Inflammatory macrophage treated with lipopolysaccharide for 4 hours (primary cell): ENCODE measurements around the gene NPDC1.
A peak's percentile ranks its signal among the peaks of the same experiment; 100 is the strongest.
"Not testable (repeated sequence)": the region's sequence is repeated elsewhere in the genome, so short reads cannot be mapped to it uniquely, and the experiment has no call there.

Experiments
- DNase-seq: peaks from one replicate; pipeline ENCODE4 v3.0.0-alpha.2; 2020

NPDC1 gene

DNA sequence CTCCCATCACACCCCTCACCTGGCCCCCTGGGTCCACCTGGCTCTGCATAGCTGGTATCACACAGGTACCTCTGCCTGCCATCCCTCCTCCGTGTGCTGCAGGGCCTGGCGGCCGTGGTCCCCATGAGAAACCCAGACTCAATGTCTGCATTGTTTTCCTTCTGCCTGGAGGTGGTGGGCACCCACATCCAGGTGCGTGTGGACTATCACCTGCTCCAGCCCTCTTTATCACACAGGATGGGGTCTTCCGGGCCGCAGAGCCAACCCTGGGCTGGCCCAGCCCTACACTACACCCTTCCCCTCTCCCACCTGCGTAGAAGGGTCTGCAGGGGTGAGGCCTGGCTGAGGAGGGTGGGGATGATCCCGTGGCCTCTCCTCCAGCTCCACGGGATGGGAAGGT is 7.1 kb downstream of the NPDC1 start:
- DNase-seq: no peak

DNA sequence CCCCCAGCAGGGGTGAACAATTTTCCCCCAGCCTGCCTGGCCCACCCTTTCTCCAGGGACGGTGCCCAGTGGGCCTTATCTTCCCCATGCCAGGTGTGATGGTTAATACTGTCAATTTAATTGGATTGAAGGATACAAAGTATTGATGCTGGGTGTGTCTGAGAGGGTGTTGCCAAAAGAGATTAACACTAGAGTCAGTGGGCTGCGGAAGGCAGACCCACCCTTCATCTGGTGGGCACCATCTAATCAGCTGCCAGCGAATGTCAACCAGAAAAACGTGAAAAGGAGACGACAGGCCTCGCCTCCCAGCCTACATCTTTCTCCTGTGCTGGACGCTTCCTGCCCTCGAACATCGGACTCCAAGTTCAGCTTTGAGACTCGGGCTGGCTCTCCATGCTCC is 8.5 kb downstream of the NPDC1 start:
- no peak for DNase-seq

DNA sequence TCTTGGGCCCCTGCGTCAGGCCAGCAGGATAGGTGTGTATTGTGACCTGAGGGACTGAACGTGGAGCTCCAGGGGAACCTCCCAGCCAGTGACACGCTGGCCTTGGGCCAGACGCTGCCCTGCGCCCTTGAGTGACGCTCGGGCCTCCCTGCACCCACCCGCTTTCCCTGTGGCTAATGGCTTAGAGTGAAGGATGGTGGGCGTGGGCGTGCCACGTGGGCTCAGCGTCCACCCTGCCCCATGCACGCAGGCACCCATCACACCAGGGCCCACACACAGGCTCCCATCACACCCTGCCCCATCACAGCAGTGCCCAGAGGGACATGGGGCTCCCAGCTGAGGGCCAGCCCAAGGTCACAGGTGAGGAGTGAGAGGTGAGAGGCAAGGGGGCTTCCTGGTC is 8.9 kb downstream of the NPDC1 start:
- DNase-seq: no peak

DNA sequence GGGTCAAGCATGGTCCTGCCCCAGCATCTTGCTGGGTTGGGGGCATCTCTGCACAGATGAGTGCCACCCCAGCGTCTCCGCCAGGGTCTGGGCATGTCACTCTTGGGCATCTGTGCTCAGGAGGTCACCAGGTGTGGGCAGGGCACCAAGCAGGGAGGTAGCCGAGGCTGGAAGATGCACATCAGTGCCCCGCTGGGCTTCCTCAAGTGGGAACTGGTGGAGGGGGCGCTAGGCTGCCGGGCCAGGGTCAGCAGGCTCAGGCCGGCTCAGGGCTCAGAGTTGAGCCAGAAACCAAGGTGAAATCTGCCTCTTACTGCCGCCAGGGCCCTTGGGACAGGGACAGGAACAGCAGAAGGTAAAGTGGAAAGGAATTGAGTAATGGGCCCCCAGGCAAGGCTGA is 10.0 kb downstream of the NPDC1 start:
- DNase-seq: no peak

DNA sequence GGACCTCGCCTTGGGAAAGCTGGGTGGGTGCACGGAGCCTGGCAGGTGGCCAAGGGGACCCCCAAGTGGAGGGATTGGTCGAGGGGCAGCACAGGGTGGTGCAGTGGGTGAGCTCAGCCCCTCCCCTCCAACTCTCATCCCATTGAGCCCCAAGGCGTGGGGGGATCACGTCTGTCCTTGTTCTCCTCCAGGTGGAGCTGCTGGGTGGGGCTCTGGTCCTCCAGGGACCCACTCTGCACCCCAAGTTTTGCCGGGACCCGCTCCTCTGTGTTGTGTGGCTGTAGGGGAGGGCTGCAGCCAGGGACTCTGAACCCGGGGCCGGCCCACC is 10.5 kb downstream of the NPDC1 start:
- DNase-seq: no peak

DNA sequence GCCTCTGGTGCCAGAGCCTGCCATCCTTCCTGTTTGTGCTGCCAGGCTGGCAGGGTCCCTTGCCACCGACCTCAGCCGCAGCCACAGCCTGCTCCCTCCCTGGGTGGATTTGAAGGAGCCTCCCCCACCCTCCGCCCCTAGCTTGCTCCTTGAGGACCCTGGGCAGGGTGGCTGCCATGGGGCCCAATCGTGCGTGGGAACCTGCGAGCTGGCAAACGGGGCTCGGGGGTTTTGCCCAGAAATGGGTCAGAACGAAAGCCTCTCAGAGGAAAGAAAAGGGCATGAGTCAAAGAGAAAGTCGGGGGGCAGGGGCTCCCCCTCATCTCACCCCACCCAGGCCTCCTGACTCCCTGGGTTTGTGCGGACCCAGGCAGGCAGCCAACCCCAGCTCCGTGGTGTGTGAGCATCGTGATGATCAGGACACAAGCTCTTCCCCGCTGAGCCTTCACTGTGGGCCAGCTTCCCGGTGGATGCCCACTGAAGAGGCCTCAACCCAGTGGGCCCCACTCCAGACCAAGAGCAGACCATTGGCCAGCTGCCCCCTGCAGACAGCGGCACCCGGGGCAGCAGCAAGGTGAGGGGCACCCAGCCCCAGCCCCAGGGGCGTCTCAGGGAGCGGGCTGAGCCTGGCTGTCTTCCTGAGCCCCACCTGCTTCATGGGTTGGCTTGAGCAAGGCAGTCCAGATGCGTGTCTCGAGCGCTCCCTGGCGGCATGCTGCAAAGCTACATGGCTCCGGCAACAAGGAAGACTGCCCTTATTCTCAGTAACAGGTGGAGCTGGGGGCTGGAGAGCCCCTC is 11.1 kb downstream of the NPDC1 start:
- peak; percentile 81 for DNase-seq

DNA sequence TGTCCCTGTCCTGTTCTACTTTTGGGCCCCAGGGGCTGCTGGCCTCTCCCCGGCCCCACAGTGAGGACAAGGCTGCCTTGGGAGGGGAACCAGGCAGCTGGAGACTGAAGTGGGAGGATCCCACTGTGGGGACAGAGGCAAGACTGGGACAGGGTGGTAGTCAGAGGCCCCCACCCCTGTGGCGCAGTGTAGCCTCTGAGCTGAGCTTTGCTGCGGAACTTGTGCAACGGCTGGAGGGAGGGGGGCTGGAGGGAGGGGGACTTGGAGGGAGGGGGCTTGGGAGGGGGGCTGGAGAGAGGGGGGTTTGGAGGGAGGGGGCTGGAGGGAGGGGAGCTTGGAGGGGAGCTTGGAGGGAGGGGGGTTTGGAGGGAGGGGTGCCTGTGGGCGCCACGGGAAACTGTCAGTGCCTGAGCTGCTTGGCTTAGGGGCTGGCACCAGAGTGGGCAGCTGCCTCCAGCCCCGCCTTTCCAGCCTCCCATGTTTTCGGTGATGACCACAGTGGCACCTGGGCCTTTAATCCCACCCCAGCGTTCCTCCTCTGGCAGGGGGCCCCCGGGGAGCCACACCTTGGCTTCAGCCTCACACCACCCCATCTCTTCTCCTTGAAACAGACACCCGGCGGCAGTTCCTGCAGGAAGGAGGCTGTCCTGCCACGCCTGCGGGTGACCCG is 11.8 kb downstream of the NPDC1 start:
- DNase-seq: peak; percentile 29

DNA sequence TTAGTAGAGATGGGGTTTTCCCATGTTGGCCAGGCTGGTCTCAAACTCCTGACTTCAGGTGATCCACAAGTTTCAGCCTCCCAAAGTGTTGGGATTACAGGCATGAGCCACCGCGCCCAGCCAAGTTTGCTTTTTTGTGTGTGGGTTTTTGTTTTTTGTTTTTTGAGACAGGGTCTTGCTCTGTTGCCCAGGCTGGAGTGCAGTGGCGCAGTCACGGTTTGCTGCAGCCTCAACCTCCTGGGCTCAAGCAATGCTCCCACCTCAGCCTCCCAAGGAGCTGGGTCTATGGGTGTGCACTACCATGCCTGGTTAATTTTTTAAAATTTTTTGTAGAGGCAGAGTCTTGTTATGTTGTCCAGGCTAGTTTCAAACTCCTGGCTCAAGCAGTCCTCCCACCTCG is 12.5 kb downstream of the NPDC1 start:
- not testable (repeated sequence) for DNase-seq

DNA sequence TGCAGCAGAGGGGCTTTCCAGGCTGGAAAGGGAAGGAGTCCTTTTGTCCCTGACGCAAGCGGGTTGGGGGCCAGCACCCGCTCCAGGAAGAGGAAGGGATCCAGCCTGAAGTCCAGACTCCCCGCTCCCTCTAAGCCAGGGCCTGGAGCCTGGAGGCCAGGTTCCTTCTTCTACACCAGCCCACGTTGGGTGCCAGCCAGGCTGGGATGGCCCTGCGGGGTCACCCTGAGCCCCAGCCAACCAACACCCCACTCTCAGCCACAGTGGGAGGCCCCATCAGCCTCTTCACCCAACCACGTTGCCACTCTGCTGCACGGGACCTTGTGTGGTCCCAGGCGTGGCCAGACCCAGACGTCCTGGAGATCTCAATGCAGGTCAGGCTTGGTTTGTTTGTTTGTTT is 13.1 kb downstream of the NPDC1 start:
- peak; percentile 79 for DNase-seq

DNA sequence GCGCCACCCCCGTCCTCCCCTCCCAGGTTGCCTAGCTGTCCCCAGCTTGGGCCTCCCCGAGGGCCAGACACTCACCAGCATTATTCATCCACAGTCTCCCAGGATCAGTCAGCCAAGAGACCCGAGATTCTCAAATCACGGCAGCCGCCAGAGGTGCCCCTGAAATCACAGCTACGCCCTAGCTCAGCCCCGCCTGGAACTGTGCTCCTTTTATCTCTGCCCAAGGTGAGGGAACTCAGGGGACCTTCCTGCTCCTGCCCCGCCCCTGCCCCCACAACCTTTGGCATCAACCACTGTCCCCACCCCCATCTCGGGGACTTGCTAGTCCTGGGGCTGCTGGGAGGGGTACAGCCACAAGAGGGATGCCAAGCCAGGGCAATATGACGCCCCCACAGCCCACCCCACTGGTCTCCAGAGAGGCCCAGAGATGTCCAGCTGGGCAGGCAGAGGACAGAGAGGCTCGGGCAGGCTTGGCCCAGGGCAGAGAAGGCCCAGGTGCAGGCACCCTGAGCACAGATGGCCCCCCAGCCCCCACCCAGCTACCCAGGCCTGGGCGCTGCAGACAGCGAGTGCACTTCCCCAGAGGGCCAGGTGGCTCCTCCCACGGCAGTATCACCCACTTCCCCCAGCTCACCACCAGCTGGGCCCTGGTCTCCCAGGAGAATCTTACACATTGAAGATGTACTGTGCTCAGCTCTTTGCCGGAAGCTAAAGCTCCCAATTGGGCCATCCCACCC is 13.9 kb downstream of the NPDC1 start, which contains the start of gene FUT7:
Gene FUT7 (minus strand): TSS at position 185 of the 737 bp plus-strand sequence. CDS start 97 bp downstream, at position 88.
- DNase-seq: peak; percentile 26

DNA sequence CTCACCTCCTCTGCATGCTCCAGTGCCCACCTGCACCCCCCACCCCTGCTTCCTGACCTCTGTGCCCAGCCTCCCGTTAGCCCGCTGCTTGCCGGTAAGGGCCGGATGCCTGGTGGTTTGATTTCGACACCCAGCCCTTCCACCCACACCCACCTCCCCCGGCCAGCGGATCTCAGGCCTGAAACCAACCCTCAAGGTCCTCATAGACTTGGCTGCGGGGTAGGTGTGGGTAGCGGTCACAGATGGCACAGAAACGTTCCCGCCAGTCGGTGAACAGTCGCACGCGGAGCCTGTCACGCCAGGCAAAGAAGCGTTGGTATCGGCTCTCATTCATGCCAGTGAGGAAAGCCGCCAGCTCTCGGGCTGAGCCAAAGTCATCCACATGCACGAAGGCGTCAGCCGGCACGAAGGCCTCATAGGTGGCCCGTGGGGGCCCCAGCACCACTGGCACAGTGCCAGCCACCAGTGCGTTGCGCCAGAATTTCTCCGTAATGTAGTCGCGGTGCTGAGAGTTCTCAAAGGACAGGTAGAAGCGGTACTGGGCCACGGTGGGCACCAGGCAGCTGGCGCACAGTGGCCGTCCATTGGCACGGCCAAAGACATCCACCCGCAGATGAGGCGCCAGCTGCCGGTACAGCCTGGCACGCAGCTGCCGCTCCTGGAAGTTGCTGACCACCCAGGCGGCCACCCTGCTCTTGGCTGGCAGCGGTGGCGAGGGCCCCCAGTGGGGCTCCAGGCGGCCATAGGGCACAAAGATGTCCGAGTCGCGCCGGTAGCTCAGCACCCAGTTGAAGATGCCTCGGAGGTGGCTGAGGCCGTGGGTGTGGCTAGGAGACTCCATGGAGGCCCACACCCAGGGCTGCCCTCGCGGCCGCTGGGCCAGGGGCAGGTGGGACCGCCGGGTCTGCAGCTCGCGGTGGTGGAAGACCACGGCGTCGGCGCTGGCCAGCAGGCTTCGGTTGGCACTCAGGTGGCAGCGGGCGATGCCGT is 15.1 kb downstream of the NPDC1 start:
- DNase-seq: peak; percentile 47

DNA sequence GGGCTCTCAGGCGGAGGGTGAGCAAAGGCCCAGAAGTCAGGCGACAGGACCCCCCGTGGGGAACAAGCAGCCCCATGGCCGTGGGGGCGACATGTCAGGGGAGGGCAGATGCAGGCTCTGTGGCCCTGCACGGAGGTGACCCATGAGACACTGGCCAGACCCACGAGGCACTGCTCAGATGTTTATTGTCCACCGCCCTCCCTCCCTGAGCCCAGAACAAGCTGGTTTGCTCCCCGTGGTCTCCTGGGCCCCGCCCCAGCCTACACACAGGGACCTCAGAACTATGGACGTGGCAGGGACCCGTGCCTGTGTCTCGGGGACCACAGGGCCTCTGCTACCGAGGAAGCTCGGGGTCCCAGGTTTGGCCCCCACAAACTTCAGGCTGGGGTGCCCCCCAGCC is 16.0 kb downstream of the NPDC1 start:
- DNase-seq: no peak

DNA sequence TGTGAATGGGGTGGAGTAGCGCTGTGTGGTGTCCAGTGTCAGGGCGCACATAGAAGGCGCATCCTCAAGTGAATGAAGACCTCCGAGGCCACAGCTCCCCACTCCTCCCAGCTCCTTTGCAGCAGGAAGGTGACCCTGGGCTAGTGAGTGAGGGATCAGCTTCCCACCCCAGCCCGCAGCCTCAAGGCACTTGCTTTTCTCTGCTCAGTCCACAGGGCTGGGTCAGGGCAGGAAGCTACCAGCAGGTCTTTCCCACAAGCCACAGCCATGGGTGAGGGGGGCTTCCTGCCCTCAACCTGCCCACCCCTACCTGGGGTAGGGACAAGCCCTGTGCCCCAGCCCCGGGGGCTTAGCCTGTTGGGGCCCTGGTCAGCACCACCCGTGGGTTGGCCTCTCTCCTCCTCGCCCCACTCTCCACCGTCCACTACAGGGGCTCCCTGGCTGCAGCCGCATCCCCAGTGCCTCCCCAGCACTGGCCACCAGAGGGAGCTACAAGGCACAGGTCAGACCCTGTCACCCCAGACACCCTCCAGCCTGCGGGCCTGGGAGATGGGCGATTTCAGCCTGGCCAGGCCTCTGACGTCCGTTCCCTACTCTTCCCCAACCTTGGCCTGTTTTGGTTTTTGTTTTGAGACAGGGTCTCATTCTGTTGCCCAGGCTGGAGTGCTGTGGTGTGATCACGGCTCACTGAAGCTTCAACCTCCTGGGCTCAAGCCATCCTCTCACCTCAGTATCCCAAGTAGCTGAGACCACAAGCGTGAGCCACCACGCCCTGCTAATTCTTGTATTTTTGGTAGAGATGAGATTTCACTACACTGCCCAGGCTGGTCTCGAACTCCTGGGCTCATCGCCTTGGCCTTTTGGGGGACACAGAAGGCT is 16.7 kb downstream of the NPDC1 start:
- DNase-seq: peak; percentile 71

DNA sequence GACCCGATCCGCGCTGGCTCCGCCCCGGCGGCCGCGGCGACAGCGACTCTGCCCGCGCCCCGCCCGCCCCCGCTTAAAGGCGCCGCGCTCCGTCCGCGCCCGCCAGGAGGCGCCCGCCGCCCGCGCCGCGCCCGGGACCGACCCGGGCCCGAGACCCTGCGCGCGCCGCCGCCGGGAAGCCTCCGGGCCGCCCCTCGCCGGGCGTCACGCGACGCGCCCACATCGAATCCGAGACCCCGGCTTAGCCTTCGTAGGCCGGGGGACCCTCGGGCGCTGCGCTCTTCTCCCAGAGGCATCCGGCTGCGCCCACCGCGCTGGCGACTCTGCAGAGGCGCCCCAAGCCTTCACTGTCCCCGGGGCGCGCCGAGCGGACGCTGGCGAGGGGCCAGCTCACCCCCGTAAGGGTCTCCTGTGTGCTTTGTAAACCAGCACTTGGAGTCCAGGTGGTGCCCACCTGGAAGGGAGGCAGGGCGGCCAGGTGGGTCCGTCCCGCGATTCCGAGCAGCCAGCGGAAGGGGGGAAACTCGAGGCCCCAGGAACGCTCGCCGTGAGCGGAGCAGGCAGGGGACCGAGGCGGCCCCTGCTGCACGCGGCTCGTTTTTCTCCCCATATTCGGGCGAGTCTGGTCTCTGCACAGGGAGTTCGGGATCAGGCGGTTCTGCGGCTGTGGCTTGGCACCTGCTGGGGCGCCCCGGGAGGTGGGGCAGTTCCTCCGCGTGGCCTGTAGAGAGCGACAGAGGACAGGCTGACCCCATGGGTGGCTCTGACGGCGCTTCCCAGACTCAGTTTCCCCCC is 17.5 kb downstream of the NPDC1 start:
- DNase-seq: peak; percentile 63

DNA sequence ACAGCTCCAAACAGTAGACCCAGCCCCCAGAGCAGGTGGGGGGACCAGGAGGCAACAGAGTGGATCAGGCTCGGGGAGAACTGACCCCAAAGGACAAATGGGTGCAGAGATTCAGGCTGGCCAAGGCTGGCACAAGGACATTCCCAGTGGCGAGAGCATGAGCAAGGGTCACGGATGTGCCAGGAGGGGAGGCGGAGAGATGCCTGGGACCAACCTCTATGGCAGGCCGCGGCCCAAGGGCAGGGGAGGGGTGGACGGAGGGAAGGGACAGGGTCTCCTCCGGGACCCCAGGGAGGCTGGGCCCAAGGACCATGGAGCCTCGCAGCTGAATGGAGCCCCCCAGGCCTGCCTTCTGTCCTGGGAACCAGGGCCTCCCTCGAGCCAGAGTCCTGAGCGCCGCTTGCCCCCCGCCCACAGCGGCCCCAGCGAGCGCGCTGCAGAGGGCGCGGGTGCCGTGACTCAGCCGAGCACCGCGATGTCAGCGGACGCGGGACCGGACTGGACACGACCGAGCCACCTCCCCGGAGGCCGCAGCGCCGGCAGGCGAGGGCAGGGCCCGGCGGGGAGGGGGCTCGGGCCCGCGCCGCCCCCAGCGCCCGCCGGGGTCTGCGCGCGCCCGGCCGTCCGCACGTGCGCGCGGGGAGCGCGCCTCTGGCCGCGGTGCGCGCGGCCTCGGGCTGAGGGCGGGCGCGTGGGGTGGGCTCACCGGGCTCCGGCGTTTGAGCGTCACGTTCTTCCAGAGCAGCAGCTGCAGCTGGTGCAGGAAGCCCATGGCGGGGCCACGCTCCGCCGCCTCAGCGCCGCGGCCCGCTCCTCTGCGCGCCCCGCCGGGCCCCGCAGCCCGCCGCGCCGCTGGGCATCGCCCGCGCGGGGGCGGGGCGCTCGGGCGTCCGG is 18.4 kb downstream of the NPDC1 start, which contains the start of gene ABCA2:
Gene ABCA2 (minus strand): TSS at position 869 of the 894 bp plus-strand sequence. CDS start 97 bp downstream, at position 772.
- DNase-seq: no peak

DNA sequence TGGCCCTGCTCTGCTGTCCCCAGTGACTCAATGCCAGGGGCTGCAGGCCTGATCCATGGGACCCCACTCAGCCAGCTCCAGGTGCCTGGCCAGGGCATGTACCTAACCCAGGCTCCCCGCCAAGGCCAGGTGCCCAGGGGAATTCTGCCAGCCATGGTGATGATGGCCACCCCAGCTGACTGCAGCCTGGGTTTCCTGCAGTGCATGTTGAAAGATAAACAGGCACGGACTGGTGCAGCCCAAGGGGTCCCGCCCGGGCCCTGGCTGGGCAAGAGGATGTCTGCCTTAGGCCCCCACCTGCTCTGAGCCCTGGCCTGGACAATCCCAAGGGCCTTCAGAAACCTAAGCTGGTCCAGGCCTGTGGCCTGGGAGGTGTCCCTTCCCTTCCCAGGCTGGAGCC is 19.1 kb downstream of the NPDC1 start:
- no peak for DNase-seq

DNA sequence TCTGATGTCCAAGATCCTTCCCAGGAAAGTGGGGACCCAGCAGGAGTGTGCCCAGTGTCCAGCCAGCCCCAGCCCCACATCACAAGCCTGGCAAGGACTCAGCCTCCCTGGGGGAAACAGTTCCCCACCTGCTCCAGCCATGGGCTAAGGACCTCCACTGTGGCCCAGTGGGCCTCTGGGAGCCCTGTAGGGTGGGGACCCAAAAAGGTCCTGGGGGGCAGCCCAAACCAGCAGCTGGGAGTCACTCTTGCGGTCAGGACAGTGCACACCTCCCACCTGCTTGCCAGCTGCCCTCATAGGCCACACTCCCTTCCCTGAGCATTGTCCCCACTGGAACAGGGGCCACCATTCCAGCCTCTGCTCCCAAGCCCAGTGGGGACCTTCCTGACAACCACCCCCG is 19.6 kb downstream of the NPDC1 start:
- no peak for DNase-seq

DNA sequence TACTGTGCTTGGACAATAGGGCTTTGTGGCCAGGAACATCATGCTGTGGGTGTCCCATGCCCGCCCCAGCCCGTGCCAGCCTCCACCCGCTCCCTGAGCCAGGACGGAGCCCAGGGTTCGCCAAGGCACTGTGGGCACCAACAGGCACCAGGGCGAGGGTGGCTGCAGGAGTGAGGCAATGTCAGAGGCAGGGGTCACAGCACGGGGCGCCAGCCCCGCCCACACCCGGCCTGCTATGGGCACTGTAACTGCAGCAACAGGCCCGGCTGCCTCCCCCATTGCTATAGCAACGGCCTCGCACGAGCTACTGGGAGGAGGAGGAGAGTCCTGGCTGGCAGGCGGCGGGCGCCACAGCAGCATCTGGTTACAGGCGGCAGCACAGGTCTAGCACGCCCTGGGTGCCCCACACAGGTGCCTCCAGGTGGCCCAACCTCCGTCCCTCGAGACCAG is 20.4 kb downstream of the NPDC1 start:
- DNase-seq: no peak

DNA sequence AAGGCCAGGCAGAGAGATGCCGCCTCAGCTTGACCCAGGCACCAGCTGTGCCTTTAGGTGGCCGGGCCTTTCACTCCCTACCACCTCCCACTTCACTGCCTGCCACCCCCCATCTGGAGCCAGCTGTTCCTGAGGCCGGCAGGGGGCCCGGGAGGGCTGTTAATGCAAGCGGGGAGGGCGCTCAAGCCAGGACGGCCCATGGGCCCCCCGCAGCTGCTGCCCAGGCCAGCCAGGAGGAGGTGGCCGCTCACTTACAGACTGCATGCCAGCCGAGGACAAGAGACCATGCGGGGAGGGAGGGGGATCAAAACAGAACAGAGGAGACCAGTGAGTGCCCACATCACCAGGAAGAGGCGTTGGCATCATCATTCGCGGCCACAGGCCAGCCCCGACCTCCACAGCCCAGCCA is 22.4 kb downstream of the NPDC1 start:
- DNase-seq: no peak
